Esophagus muscularis mucosa (tissue), 4 donors: ENCODE results near the gene TTC7B. TPM values are rescaled to one million over a fixed set of nuclear protein-coding genes. Genes with fewer than 3 reads are reported as not detected.

Experiments used
- DNase-seq: peaks from one replicate; pipeline ENCODE4 v3.0.0-alpha.2; 2017; ENCODE audit errors: extremely low spot score
- H3K27ac ChIP-seq, 4 donors: fragments of 200-600 bp; sonication (generic); replicated peaks in 1 of 4; 1 replicate in 3 of 4; 2 replicates in 1 of 4; pipeline ENCODE4 v1.5.1; 2016 to 2019; ENCODE audit warnings: mild to moderate bottlenecking in 1 of 4
- H3K27me3 ChIP-seq, 4 donors: fragments of 200-600 bp; sonication (generic); one replicate each; pipeline versions ENCODE4 v1.5.1 to v1.6.0; 2016 to 2019
- H3K36me3 ChIP-seq, 4 donors: fragments of 200-600 bp; sonication (generic); one replicate each; pipeline ENCODE4 v1.5.1; 2016 to 2019
- H3K4me1 ChIP-seq, 4 donors: fragments of 200-600 bp; sonication (generic); one replicate each; pipeline ENCODE4 v1.5.1; 2016 to 2019
- H3K4me3 ChIP-seq, 4 donors: fragments of 200-600 bp; sonication (generic); 1 replicate in 2 of 4; 2 replicates in 2 of 4; pipeline ENCODE4 v1.5.1; 2016 to 2019; ENCODE audit warnings: mild to moderate bottlenecking in 4 of 4, moderate library complexity in 1 of 4
- H3K9me3 ChIP-seq, 4 donors: fragments of 200-600 bp; sonication (generic); 1 replicate in 3 of 4; 2 replicates in 1 of 4; pipeline ENCODE4 v1.5.1; 2016 to 2019
- CTCF ChIP-seq, 3 experiments: fragments of 200-600 bp in 2 of 3; fragments of 450-650 bp in 1 of 3; sonication (generic) in 2 of 3; IDR thresholded peaks; one replicate each; pipeline ENCODE4 v1.5.1; 2017 to 2019; ENCODE audit warnings: antibody characterized with exemption in 3 of 3, mild to moderate bottlenecking in 2 of 3, moderate library complexity in 1 of 3
- EP300 ChIP-seq: sonication (generic); formaldehyde crosslinking; IDR thresholded peaks from one replicate; pipeline ENCODE4 v1.6.1; 2017; ENCODE audit warnings: antibody characterized with exemption
- POLR2A ChIP-seq: fragments of 450-650 bp; IDR thresholded peaks from one replicate; pipeline ENCODE4 v1.6.1; 2017; ENCODE audit warnings: antibody characterized with exemption, moderate library complexity, mild to moderate bottlenecking, low read depth
- POLR2AphosphoS5 ChIP-seq, 2 donors: sonication (generic); formaldehyde crosslinking; IDR thresholded peaks; one replicate each; pipeline ENCODE4 v1.6.1; 2017; ENCODE audit warnings: antibody characterized with exemption in 2 of 2
- WGBS: methylation state at CpG from one replicate; pipeline ENCODE4 v1.1.5; 2018; 5-methylcytosine and 5-hydroxymethylcytosine counted together
- intact Hi-C: fragments of 100-400 bp; cut with DNase I; formaldehyde crosslinking; loops from one replicate; pipeline ENCODE4 v1.15.1; 2023
- total RNA-seq, 4 donors: library from RNA; depleted of rRNA; stranded (reverse); fragments of >200 nt; gene quantifications; one replicate each; pipeline versions ENCODE4 v1.1.0 to v1.2.1, GENCODE V29; 2016

TTC7B gene
- total RNA-seq, 4 donors from 2014 or later = 54.4 to 148 (median 113) TPM

DNA sequence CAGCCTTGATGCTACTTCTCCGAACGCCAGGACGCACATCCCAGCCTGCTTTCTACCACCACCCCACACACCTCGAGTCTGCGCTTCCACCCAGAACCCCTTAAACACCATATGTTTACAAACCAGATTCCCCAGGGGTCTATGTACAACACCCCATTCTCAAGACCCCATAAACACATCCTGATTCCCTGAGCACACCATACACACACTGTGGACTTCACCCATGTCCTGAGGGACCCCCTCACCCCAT lies 733 bp downstream of the TTC7B start:
- Histone ChIP-seq H3K27me3 (no peaks in the 10 kb centered on the region), H3K4me1 (peaks cover 18 to 52% (median 29%) of the 10 kb centered on the region in 4 donors), H3K36me3 (no peaks in the 10 kb centered on the region), H3K27ac (peak overlapping the region in 3 of 4 donors; percentile 58 to 70 (median 68)), H3K4me3 (peak overlapping the region; percentile 76 to 90 (median 78)), H3K9me3 (peaks cover 0 to 4% (median 0%) of the 10 kb centered on the region in 4 donors)
- TF ChIP-seq POLR2AphosphoS5 (IDR thresholded peaks at IDR 0.05) (no peak), POLR2A (no peak), EP300 (no peak), CTCF (IDR thresholded peaks at IDR 0.05) (no peak)
- DNase-seq = no peak
- intact Hi-C loops = loop anchor here (5.0 kb wide), 1 partner anchor 513 kb away; no protein-coding TSS in a partner anchor
- WGBS = 6% methylated on average over 5 of the region's 5 CpGs

GRCh38 chr14:90814806-90815571 lies 1.2 kb downstream of the TTC7B start:
- no peak for TF ChIP-seq POLR2A
- TF ChIP-seq POLR2AphosphoS5 (IDR thresholded peaks at IDR 0.05) = no peak
- no peak for TF ChIP-seq EP300
- TF ChIP-seq CTCF (IDR thresholded peaks at IDR 0.05) = no peak
- H3K36me3 ChIP-seq = no peaks in the 10 kb centered on the region
- H3K9me3 ChIP-seq = peaks cover 0 to 4% (median 0%) of the 10 kb centered on the region in 4 donors
- intact Hi-C loops = loop anchor here (5.0 kb wide), 2 partner anchors 53 to 513 kb away; no protein-coding TSS in a partner anchor
- no peak for DNase-seq
- WGBS = 42% methylated on average over 11 of the region's 13 CpGs
- H3K27me3 ChIP-seq = no peaks in the 10 kb centered on the region
- peak overlapping the region in 3 of 4 donors; percentile 58 to 70 (median 68) for H3K27ac ChIP-seq
- H3K4me1 ChIP-seq = peaks cover 20 to 57% (median 33%) of the 10 kb centered on the region in 4 donors
- peak overlapping the region; percentile 76 to 90 (median 78) for H3K4me3 ChIP-seq

GRCh38 chr14:90813442-90813841 lies 2.8 kb downstream of the TTC7B start:
- Histone ChIP-seq H3K4me1 (peaks cover 35 to 71% (median 44%) of the 10 kb centered on the region in 4 donors), H3K27ac (no peak overlapping the region), H3K4me3 (no peak overlapping the region), H3K27me3 (no peaks in the 10 kb centered on the region), H3K9me3 (peaks cover 0 to 4% (median 0%) of the 10 kb centered on the region in 4 donors), H3K36me3 (no peaks in the 10 kb centered on the region)
- TF ChIP-seq POLR2AphosphoS5 (IDR thresholded peaks at IDR 0.05) (no peak), CTCF (IDR thresholded peaks at IDR 0.05) (no peak), EP300 (no peak), POLR2A (no peak)
- intact Hi-C loops = loop anchor here (5.0 kb wide), 1 partner anchor 51 kb away; no protein-coding TSS in a partner anchor
- whole genome bisulfite sequencing = 71% methylated on average over 5 of the region's 5 CpGs
- no peak for DNase-seq

DNA sequence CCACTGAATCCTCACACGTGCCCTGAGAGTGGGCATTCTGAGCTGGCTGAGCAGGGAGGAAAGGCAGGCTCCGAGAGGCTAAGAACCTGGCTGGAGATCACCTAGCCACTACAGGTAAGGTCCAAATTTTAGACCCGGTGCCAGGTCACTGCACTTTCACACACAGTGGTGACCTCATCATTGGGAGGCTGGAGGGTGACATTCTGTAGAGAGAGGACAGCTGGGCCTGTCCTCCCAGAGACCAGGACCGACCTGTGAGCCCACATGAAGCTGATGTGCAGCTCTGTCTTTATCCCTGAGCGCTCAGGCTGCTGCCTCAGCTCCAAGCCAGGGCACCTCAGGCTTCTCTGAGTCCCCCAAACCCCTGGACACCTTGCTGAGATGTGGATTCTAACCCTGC lies 4.1 kb downstream of the TTC7B start:
- 100% methylated on average over 3 of the region's 5 CpGs for WGBS
- H3K27me3 ChIP-seq = no peaks in the 10 kb centered on the region

More for the DNA sequence above, 4.1 kb downstream of the TTC7B start:
- H3K4me3 ChIP-seq = no peak overlapping the region
- no peak overlapping the region for H3K27ac ChIP-seq
- H3K4me1 ChIP-seq = peaks cover 48 to 85% (median 58%) of the 10 kb centered on the region in 4 donors
- no peaks in the 10 kb centered on the region for H3K36me3 ChIP-seq
- H3K9me3 ChIP-seq = peaks cover 0 to 3% (median 0%) of the 10 kb centered on the region in 4 donors
- no peak for DNase-seq
- TF ChIP-seq POLR2A (no peak), CTCF (IDR thresholded peaks at IDR 0.05) (no peak), EP300 (no peak), POLR2AphosphoS5 (IDR thresholded peaks at IDR 0.05) (no peak)
- intact Hi-C loops = loop anchor here (5.0 kb wide), 1 partner anchor 50 kb away; no protein-coding TSS in a partner anchor
